GM12878 (cell line): ENCODE measurements around the gene ATXN1L. TPM values are rescaled to one million over a fixed set of nuclear protein-coding genes. Genes with fewer than 3 reads are reported as not detected.
A peak's percentile ranks its signal among the peaks of the same experiment; 100 is the strongest.

Experiments used
- ASH2L ChIP-seq: fragments of 300-600, 200-600 bp; sonication (generic); IDR thresholded peaks from 2 replicates; pipeline ENCODE4 v1.6.1; 2017; ENCODE audit warnings: low read depth, mild to moderate bottlenecking, borderline replicate concordance
- ATF2 ChIP-seq: IDR thresholded peaks from 2 replicates; pipeline ENCODE4 v1.6.1; 2012; ENCODE audit warnings: low read length, inconsistent platforms
- CUX1 ChIP-seq: IDR thresholded peaks from 2 replicates; pipeline ENCODE4 v1.6.1; 2012; ENCODE audit warnings: improper control_type of control experiment, low read depth, low read length; ENCODE audit not compliant: insufficient replicate concordance
- E4F1 ChIP-seq: fragments of 450-650 bp; IDR thresholded peaks from 2 replicates; pipeline ENCODE4 v1.6.1; 2018; ENCODE audit warnings: borderline replicate concordance, mild to moderate bottlenecking; ENCODE audit not compliant: partially characterized antibody
- EGR1 ChIP-seq, 2 experiments: IDR thresholded peaks; 1 replicate in 1 of 2; 2 replicates in 1 of 2; pipeline ENCODE4 v1.6.1; 2011 to 2012; ENCODE audit warnings: low read depth in 2 of 2, low read length in 2 of 2, borderline replicate concordance in 1 of 2, mild to moderate bottlenecking in 1 of 2, moderate library complexity in 1 of 2
- EZH2 ChIP-seq: IDR thresholded peaks from 2 replicates; pipeline ENCODE4 v1.6.1; 2012; ENCODE audit warnings: low read depth, mild to moderate bottlenecking, control low read depth, inconsistent platforms, low read length, borderline replicate concordance; ENCODE audit not compliant: control insufficient read depth
- IRF4 ChIP-seq: IDR thresholded peaks from 2 replicates; pipeline ENCODE4 v1.6.1; 2011; ENCODE audit warnings: low read depth, low read length
- KLF5 ChIP-seq: fragments of 450-650 bp; IDR thresholded peaks from 2 replicates; pipeline ENCODE4 v1.6.1; 2014; ENCODE audit warnings: mild to moderate bottlenecking; ENCODE audit not compliant: partially characterized antibody
- MEF2A ChIP-seq: IDR thresholded peaks from 2 replicates; pipeline ENCODE4 v1.6.1; 2011; ENCODE audit warnings: low read depth, mild to moderate bottlenecking, low read length, moderate library complexity; ENCODE audit not compliant: insufficient read depth
- MTA2 ChIP-seq: fragments of 450-650 bp; IDR thresholded peaks from 2 replicates; pipeline ENCODE4 v1.6.1; 2016; ENCODE audit warnings: low read depth, mild to moderate bottlenecking, moderate library complexity
- MXI1 ChIP-seq: fragments of 150-350 bp; IDR thresholded peaks from 2 replicates; pipeline ENCODE4 v1.6.1; 2011; ENCODE audit warnings: low read depth, mild to moderate bottlenecking, inconsistent platforms, low read length, improper control_type of control experiment
- NFYA ChIP-seq: IDR thresholded peaks from 2 replicates; pipeline ENCODE4 v1.6.1; 2011; ENCODE audit warnings: low read depth, mild to moderate bottlenecking, low read length, improper control_type of control experiment, borderline replicate concordance
- NRF1 ChIP-seq: conservative IDR thresholded peaks from 2 replicates; pipeline ENCODE4 v1.6.1; 2011; ENCODE audit warnings: mild to moderate bottlenecking, low read depth, low read length, improper control_type of control experiment
- PML ChIP-seq: IDR thresholded peaks from 2 replicates; pipeline ENCODE4 v1.6.1; 2012; ENCODE audit warnings: low read length, inconsistent platforms
- POU2F2 ChIP-seq: IDR thresholded peaks from 3 replicates; pipeline ENCODE4 v1.6.1; 2011; ENCODE audit warnings: low read depth, mild to moderate bottlenecking, low read length, borderline replicate concordance
- SMAD1 ChIP-seq: fragments of 450-650 bp; IDR thresholded peaks from 2 replicates; pipeline ENCODE4 v1.6.1; 2018; ENCODE audit warnings: mild to moderate bottlenecking, low read depth; ENCODE audit not compliant: partially characterized antibody
- SRF ChIP-seq, 2 experiments: IDR thresholded peaks; 2 replicates each; pipeline ENCODE4 v1.6.1; 2011; ENCODE audit warnings: low read depth in 2 of 2, low read length in 2 of 2, mild to moderate bottlenecking in 1 of 2, moderate library complexity in 1 of 2
- TAF1 ChIP-seq: IDR thresholded peaks from 2 replicates; pipeline ENCODE4 v1.6.1; 2011; ENCODE audit warnings: mild to moderate bottlenecking, low read depth, low read length, borderline replicate concordance
- TCF3 ChIP-seq: IDR thresholded peaks from 2 replicates; pipeline ENCODE4 v1.6.1; 2012; ENCODE audit warnings: low read depth, mild to moderate bottlenecking, low read length, borderline replicate concordance; ENCODE audit not compliant: insufficient read depth
- TCF7 ChIP-seq: IDR thresholded peaks from 2 replicates; pipeline ENCODE4 v1.6.1; 2014; ENCODE audit warnings: antibody characterized with exemption, borderline replicate concordance
- polyA plus RNA-seq, 11 experiments: library from polyadenylated mRNA; depleted of rRNA in 4 of 11; unstranded in 6 of 11; stranded (reverse) in 5 of 11; fragments of >200 nt; fragmentation: Nextera tagmentation in 4 of 11; fragmentation: Illumina TruSeq in 1 of 11; extraction: Ambion mirVana in 4 of 11; extraction: Trizol in 1 of 11; gene quantifications; 1 replicate in 1 of 11; 2 replicates in 10 of 11; pipeline versions ENCODE4 v1.2.1 to v1.2.3, GENCODE V29; 2011 to 2016; ENCODE audit warnings: inconsistent platforms in 2 of 11, missing spikeins in 2 of 11, low read depth in 1 of 11
- total RNA-seq, 4 experiments: library from RNA; depleted of rRNA in 3 of 4; stranded (reverse); fragments of >200 nt in 3 of 4; fragmentation: Illumina TruSeq in 1 of 4; extraction: Trizol in 1 of 4; gene quantifications; 2 replicates each; pipeline versions ENCODE4 v1.2.1 to v1.2.3, GENCODE V29; 2013 to 2021

The ATXN1L gene
- total and polyA plus RNA-seq, 10 of the 15 experiments (the other 5 are each of a cell fraction or from before 2014, with no cell fraction given), result 1.8 to 14.6 (median 9.2) TPM

GRCh38 chr16:71883168-71883848 lies 37.5 kb downstream of the ATXN1L start (continued):
- TF ChIP-seq CUX1, result peak; percentile 11
- TF ChIP-seq ATF2, result no peak
- no peak for TF ChIP-seq POU2F2
- TF ChIP-seq NRF1, result no peak
- TF ChIP-seq E4F1, result no peak
- TF ChIP-seq MXI1, result peak; percentile 75
- no peak for TF ChIP-seq EZH2
- TF ChIP-seq MEF2A, result no peak
- no peak for TF ChIP-seq TCF3
- TF ChIP-seq ASH2L, result no peak
- TF ChIP-seq PML, result no peak
- no peak for TF ChIP-seq MTA2
- no peak for TF ChIP-seq NFYA
- no peak for TF ChIP-seq IRF4
- TF ChIP-seq TCF7, result no peak
- TF ChIP-seq KLF5, result no peak
- no peak for TF ChIP-seq SMAD1
- 0 out of 2 replicates have a peak, but pooled peaks have one; percentile 25 for TF ChIP-seq TAF1
- peak in 1 of 2 experiments; percentile 92; a peak in 2 of 3 replicates for TF ChIP-seq EGR1 (IDR thresholded peaks at IDR 0.05; ENCODE audit: borderline replicate concordance in 1 of 2, low read depth in 2 of 2, low read length in 2 of 2)
- no peak for TF ChIP-seq SRF (IDR thresholded peaks at IDR 0.05; ENCODE audit: low read depth in 2 of 2, low read length in 2 of 2)
